SK-N-SH treated with all-trans-retinoic acid at 6 μM for 48 hours (cell line): Measurements from ENCODE around the gene HES6.

Source experiments
- ATAC-seq: fragments of 200-7000 bp; cut with Tn5 transposase; 3 replicates; pipeline ENCODE4 v1.9.1; 2020; ENCODE audit warnings: mild to moderate bottlenecking, moderate library complexity
- ARNTL ChIP-seq: fragments of 450-650 bp; formaldehyde crosslinking; IDR thresholded peaks from 2 replicates; pipeline ENCODE4 v1.5.0; 2020; ENCODE audit warnings: low read depth, mild to moderate bottlenecking, moderate library complexity, borderline replicate concordance
- BACH2 ChIP-seq: fragments of 250-450 bp; sonication (Bioruptor Pico); IDR thresholded peaks from 2 replicates; pipeline ENCODE4 v1.9.0; 2021; ENCODE audit warnings: mild to moderate bottlenecking, borderline replicate concordance
- CREB5 ChIP-seq: fragments of 250-450 bp; sonication (Bioruptor Pico); IDR thresholded peaks from 2 replicates; pipeline ENCODE4 v1.5.1; 2020; ENCODE audit warnings: low read depth, mild to moderate bottlenecking, moderate library complexity
- CSDC2 ChIP-seq: fragments of 250-450 bp; sonication (Bioruptor Pico); IDR thresholded peaks from 2 replicates; pipeline ENCODE4 v1.5.0; 2020; ENCODE audit warnings: mild to moderate bottlenecking, moderate library complexity
- CSRNP3 ChIP-seq: fragments of 250-450 bp; sonication (Bioruptor Pico); IDR thresholded peaks from 2 replicates; pipeline ENCODE4 v1.5.1; 2021; ENCODE audit warnings: mild to moderate bottlenecking, moderate library complexity
- ESRRG ChIP-seq: fragments of 250-450 bp; sonication (Bioruptor Pico); IDR thresholded peaks from 2 replicates; pipeline ENCODE4 v1.6.1; 2021; ENCODE audit warnings: mild to moderate bottlenecking
- GLIS3 ChIP-seq: fragments of 250-450 bp; sonication (Bioruptor Pico); IDR thresholded peaks from 2 replicates; pipeline ENCODE4 v1.5.0; 2020; ENCODE audit warnings: mild to moderate bottlenecking, moderate library complexity
- OSR1 ChIP-seq: fragments of 250-450 bp; sonication (Bioruptor Pico); IDR thresholded peaks from 2 replicates; pipeline ENCODE4 v1.8.0; 2022; ENCODE audit warnings: moderate library complexity, mild to moderate bottlenecking, inconsistent platforms
- PATZ1 ChIP-seq: fragments of 250-450 bp; sonication (Bioruptor Pico); IDR thresholded peaks from 2 replicates; pipeline ENCODE4 v1.8.0; 2020; ENCODE audit warnings: mild to moderate bottlenecking, moderate library complexity, borderline replicate concordance
- POU6F1 ChIP-seq: fragments of 250-450 bp; sonication (Bioruptor Pico); IDR thresholded peaks from 2 replicates; pipeline ENCODE4 v1.8.0; 2021; ENCODE audit warnings: low read depth, mild to moderate bottlenecking, moderate library complexity, borderline replicate concordance
- RARB ChIP-seq: fragments of 250-450 bp; sonication (Bioruptor Pico); IDR thresholded peaks from 2 replicates; pipeline ENCODE4 v1.8.0; 2021; ENCODE audit warnings: mild to moderate bottlenecking, moderate library complexity
- TOX ChIP-seq: fragments of 250-450 bp; sonication (Bioruptor Pico); IDR thresholded peaks from 2 replicates; pipeline ENCODE4 v1.8.0; 2021; ENCODE audit warnings: mild to moderate bottlenecking, moderate library complexity, borderline replicate concordance
- ZC3H10 ChIP-seq: fragments of 250-450 bp; sonication (Bioruptor Pico); IDR thresholded peaks from 2 replicates; pipeline ENCODE4 v1.5.1; 2021; ENCODE audit warnings: mild to moderate bottlenecking, moderate library complexity
- ZFP3 ChIP-seq: fragments of 250-450 bp; sonication (Bioruptor Pico); IDR thresholded peaks from 2 replicates; pipeline ENCODE4 v1.5.0; 2020; ENCODE audit warnings: mild to moderate bottlenecking, moderate library complexity
- ZFP30 ChIP-seq: fragments of 450-650 bp; formaldehyde crosslinking; IDR thresholded peaks from 2 replicates; pipeline ENCODE4 v1.5.0; 2022; ENCODE audit warnings: mild to moderate bottlenecking, moderate library complexity
- ZNF565 ChIP-seq: fragments of 450-650 bp; formaldehyde crosslinking; conservative IDR thresholded peaks from 2 replicates; pipeline ENCODE4 v1.5.0; 2020; ENCODE audit warnings: low read depth, mild to moderate bottlenecking, moderate library complexity
- ZNF70 ChIP-seq: fragments of 450-650 bp; formaldehyde crosslinking; IDR thresholded peaks from 2 replicates; pipeline ENCODE4 v1.5.0; 2020; ENCODE audit warnings: mild to moderate bottlenecking, moderate library complexity
- ZNF8 ChIP-seq: fragments of 450-650 bp; formaldehyde crosslinking; IDR thresholded peaks from 2 replicates; pipeline ENCODE4 v1.5.0; 2020; ENCODE audit warnings: mild to moderate bottlenecking, moderate library complexity

The HES6 gene

GRCh38 chr2:238231251-238231793 lies 8.5 kb downstream of the HES6 start:
- ATAC-seq = no peak
- TF ChIP-seq ARNTL (CRISPR knock-in tag) (no peak), ZNF565 (CRISPR knock-in tag) (no peak), ESRRG (no peak), ZFP3 (CRISPR knock-in tag) (no peak), CSDC2 (CRISPR knock-in tag) (no peak), BACH2 (CRISPR knock-in tag) (no peak), PATZ1 (CRISPR knock-in tag) (no peak), RARB (no peak), TOX (CRISPR knock-in tag) (no peak), OSR1 (CRISPR knock-in tag) (no peak), POU6F1 (no peak)

GRCh38 chr2:238230699-238231098 lies 9.1 kb downstream of the HES6 start:
- ATAC-seq = no peak
- no peak for TF ChIP-seq CSDC2 (CRISPR knock-in tag)
- TF ChIP-seq ESRRG = no peak
- TF ChIP-seq CSRNP3 (CRISPR knock-in tag) = no peak
- no peak for TF ChIP-seq ARNTL (CRISPR knock-in tag)
- TF ChIP-seq ZFP3 (CRISPR knock-in tag) = no peak
- TF ChIP-seq POU6F1 = no peak

GRCh38 chr2:238228700-238229099 lies 11.1 kb downstream of the HES6 start:
- TF ChIP-seq ZC3H10 (CRISPR knock-in tag) (no peak), GLIS3 (CRISPR knock-in tag) (no peak), CREB5 (CRISPR knock-in tag) (no peak), POU6F1 (no peak), ZNF70 (CRISPR knock-in tag) (no peak), ZFP30 (CRISPR knock-in tag) (no peak), ZFP3 (CRISPR knock-in tag) (no peak), CSRNP3 (CRISPR knock-in tag) (no peak), PATZ1 (CRISPR knock-in tag) (no peak), ZNF8 (no peak), ARNTL (CRISPR knock-in tag) (no peak), ESRRG (no peak), CSDC2 (CRISPR knock-in tag) (no peak), ZNF565 (CRISPR knock-in tag) (no peak)
- peak; percentile 89 for ATAC-seq
